Neural cell (in vitro differentiated cells): Measurements from ENCODE around the gene CCDC47. TPM values are rescaled to one million over a fixed set of nuclear protein-coding genes. Genes with fewer than 3 reads are reported as not detected.

Experiments used
- H2AFZ ChIP-seq: fragments of 200-600, 300-800 bp; sonication (generic), shearing (Covaris generic); 2 replicates; pipeline ENCODE4 v1.6.0; 2014; ENCODE audit warnings: low read depth, mild to moderate bottlenecking, antibody characterized with exemption, low read length, moderate library complexity
- H3F3A ChIP-seq: fragments of 200-600 bp; shearing (Covaris generic); 2 replicates; pipeline ENCODE4 v1.6.1; 2016; ENCODE audit warnings: mild to moderate bottlenecking, moderate library complexity, mixed read lengths, antibody characterized with exemption, low read length; ENCODE audit not compliant: insufficient read depth, poor library complexity, severe bottlenecking
- H3K27ac ChIP-seq: fragments of 200-600, 300-800 bp; sonication (generic), shearing (Covaris generic); 2 replicates; pipeline ENCODE4 v1.5.1; 2014; ENCODE audit warnings: mild to moderate bottlenecking, low read length, moderate library complexity
- H3K27me3 ChIP-seq: fragments of 300-800, 200-600 bp; sonication (generic), shearing (Covaris generic); 2 replicates; pipeline ENCODE4 v1.6.0; 2014; ENCODE audit warnings: mild to moderate bottlenecking, low read depth, low read length, moderate library complexity; ENCODE audit not compliant: insufficient read depth
- H3K36me3 ChIP-seq: fragments of 300-800, 200-600 bp; sonication (generic), shearing (Covaris generic); 2 replicates; pipeline ENCODE4 v1.5.1; 2014; ENCODE audit warnings: mild to moderate bottlenecking, antibody characterized with exemption, low read length, moderate library complexity; ENCODE audit not compliant: insufficient read depth
- H3K4me2 ChIP-seq: fragments of 300-800, 200-600 bp; sonication (generic), shearing (Covaris generic); 2 replicates; pipeline ENCODE4 v1.6.0; 2014; ENCODE audit warnings: mild to moderate bottlenecking, low read length
- H3K4me3 ChIP-seq: fragments of 300-800, 200-600 bp; sonication (generic), shearing (Covaris generic); 2 replicates; pipeline ENCODE4 v1.5.1; 2014; ENCODE audit warnings: mild to moderate bottlenecking, low read length, moderate library complexity
- H3K79me2 ChIP-seq: fragments of 200-600 bp; shearing (Covaris generic); replicated peaks from 2 replicates; pipeline ENCODE4 v1.6.0; 2014; ENCODE audit warnings: mild to moderate bottlenecking, low read length, moderate library complexity; ENCODE audit not compliant: insufficient read depth
- H3K9ac ChIP-seq: fragments of 300-800, 200-600 bp; sonication (generic), shearing (Covaris generic); 2 replicates; pipeline ENCODE4 v1.6.1; 2016; ENCODE audit warnings: mild to moderate bottlenecking, low read length, mixed read lengths
- H3K9me2 ChIP-seq: fragments of 200-600 bp; shearing (Covaris generic); 2 replicates; pipeline ENCODE4 v1.6.1; 2016; ENCODE audit warnings: mild to moderate bottlenecking, low read length, mixed read lengths; ENCODE audit not compliant: insufficient read depth
- H3K9me3 ChIP-seq: fragments of 200-600, 300-800 bp; sonication (generic), shearing (Covaris generic); 2 replicates; pipeline ENCODE4 v1.6.1; 2016; ENCODE audit warnings: mild to moderate bottlenecking, mixed run types, low read length, moderate library complexity, mixed read lengths
- H4K20me1 ChIP-seq: fragments of 200-600 bp; shearing (Covaris generic); 2 replicates; pipeline ENCODE4 v1.6.1; 2016; ENCODE audit warnings: mild to moderate bottlenecking, mixed run types; ENCODE audit not compliant: insufficient read depth
- EP300 ChIP-seq: fragments of 450-650 bp; conservative IDR thresholded peaks from 2 replicates; pipeline ENCODE4 v1.6.1; 2014; ENCODE audit warnings: antibody characterized with exemption, mild to moderate bottlenecking, moderate library complexity; ENCODE audit not compliant: poor library complexity, severe bottlenecking
- EZH2 ChIP-seq: fragments of 200-600, 300-800 bp; shearing (Covaris generic), sonication (generic); IDR thresholded peaks from 2 replicates; pipeline ENCODE4 v1.6.1; 2014; ENCODE audit warnings: antibody characterized with exemption, low read length, borderline replicate concordance, mild to moderate bottlenecking; ENCODE audit not compliant: insufficient read depth, poor library complexity, severe bottlenecking
- MXI1 ChIP-seq: fragments of 450-650 bp; conservative IDR thresholded peaks from 2 replicates; pipeline ENCODE4 v1.6.1; 2014; ENCODE audit warnings: antibody characterized with exemption, mild to moderate bottlenecking; ENCODE audit not compliant: poor library complexity, severe bottlenecking
- POLR2AphosphoS5 ChIP-seq: IDR thresholded peaks from 2 replicates; pipeline ENCODE4 v1.6.1; 2012
- RAD21 ChIP-seq: fragments of 450-650 bp; conservative IDR thresholded peaks from 2 replicates; pipeline ENCODE4 v1.6.1; 2014; ENCODE audit warnings: antibody characterized with exemption, mild to moderate bottlenecking, moderate library complexity
- SMC3 ChIP-seq: fragments of 450-650 bp; conservative IDR thresholded peaks from 2 replicates; pipeline ENCODE4 v1.6.1; 2014; ENCODE audit warnings: antibody characterized with exemption, mild to moderate bottlenecking, moderate library complexity; ENCODE audit not compliant: poor library complexity
- TAF1 ChIP-seq: IDR thresholded peaks from 2 replicates; pipeline ENCODE4 v1.6.1; 2012; ENCODE audit warnings: low read depth
- polyA plus RNA-seq: library from polyadenylated mRNA; depleted of rRNA; stranded (reverse); fragments of >200 nt; gene quantifications from 2 replicates; pipeline ENCODE4 v1.2.3, GENCODE V29; 2014
- TF ChIP-seq, protein P1 (sequence below): IDR thresholded peaks from 2 replicates; pipeline ENCODE4 v1.6.1; 2012; ENCODE audit warnings: borderline replicate concordance
- TF ChIP-seq, protein P2 (sequence below): fragments of 450-650 bp; IDR thresholded peaks from 2 replicates; pipeline ENCODE4 v1.5.1; 2014; ENCODE audit warnings: antibody characterized with exemption, mild to moderate bottlenecking, moderate library complexity; ENCODE audit not compliant: poor library complexity, severe bottlenecking

CCDC47 gene
- polyA plus RNA-seq, 1 donor from 2014 or later: 49.3 TPM

DNA sequence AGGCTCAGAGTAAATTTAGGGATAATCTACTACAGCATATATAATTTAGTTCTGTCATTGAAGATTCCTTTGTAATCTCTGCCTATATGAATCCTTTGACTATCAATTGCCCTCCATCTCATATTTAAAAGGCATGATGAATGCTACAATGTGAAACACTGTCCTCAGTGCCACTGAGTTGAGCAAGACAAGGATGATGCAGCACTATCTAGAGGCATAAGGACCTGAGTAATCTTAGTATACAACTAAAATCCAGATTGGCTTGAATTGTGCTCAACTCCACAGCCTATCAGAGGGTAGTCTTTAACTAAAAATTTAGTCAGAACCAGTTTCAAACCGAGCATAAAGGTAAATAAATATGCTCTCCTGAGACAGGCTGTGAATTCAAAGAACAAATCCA, 20.2 kb downstream of the CCDC47 start:
- Histone ChIP-seq H3F3A (no peaks in the 10 kb centered on the region), H3K9ac (no peak overlapping the region), H3K4me3 (no peak overlapping the region), H3K27ac (no peak overlapping the region), H4K20me1 (no peaks in the 10 kb centered on the region), H3K36me3 (peaks cover 8% of the 10 kb centered on the region), H3K27me3 (no peaks in the 10 kb centered on the region), H2AFZ (no peak overlapping the region), H3K79me2 (no peaks in the 10 kb centered on the region), H3K9me3 (no peaks in the 10 kb centered on the region), H3K9me2 (no peaks in the 10 kb centered on the region), H3K4me2 (no peak overlapping the region)
- TF ChIP-seq, protein P1, sequence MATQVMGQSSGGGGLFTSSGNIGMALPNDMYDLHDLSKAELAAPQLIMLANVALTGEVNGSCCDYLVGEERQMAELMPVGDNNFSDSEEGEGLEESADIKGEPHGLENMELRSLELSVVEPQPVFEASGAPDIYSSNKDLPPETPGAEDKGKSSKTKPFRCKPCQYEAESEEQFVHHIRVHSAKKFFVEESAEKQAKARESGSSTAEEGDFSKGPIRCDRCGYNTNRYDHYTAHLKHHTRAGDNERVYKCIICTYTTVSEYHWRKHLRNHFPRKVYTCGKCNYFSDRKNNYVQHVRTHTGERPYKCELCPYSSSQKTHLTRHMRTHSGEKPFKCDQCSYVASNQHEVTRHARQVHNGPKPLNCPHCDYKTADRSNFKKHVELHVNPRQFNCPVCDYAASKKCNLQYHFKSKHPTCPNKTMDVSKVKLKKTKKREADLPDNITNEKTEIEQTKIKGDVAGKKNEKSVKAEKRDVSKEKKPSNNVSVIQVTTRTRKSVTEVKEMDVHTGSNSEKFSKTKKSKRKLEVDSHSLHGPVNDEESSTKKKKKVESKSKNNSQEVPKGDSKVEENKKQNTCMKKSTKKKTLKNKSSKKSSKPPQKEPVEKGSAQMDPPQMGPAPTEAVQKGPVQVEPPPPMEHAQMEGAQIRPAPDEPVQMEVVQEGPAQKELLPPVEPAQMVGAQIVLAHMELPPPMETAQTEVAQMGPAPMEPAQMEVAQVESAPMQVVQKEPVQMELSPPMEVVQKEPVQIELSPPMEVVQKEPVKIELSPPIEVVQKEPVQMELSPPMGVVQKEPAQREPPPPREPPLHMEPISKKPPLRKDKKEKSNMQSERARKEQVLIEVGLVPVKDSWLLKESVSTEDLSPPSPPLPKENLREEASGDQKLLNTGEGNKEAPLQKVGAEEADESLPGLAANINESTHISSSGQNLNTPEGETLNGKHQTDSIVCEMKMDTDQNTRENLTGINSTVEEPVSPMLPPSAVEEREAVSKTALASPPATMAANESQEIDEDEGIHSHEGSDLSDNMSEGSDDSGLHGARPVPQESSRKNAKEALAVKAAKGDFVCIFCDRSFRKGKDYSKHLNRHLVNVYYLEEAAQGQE: no peak
- TF ChIP-seq MXI1 (no peak), EZH2 (no peak), POLR2AphosphoS5 (no peak), TAF1 (no peak), EP300 (no peak), RAD21 (no peak), SMC3 (no peak)
- TF ChIP-seq, protein P2, sequence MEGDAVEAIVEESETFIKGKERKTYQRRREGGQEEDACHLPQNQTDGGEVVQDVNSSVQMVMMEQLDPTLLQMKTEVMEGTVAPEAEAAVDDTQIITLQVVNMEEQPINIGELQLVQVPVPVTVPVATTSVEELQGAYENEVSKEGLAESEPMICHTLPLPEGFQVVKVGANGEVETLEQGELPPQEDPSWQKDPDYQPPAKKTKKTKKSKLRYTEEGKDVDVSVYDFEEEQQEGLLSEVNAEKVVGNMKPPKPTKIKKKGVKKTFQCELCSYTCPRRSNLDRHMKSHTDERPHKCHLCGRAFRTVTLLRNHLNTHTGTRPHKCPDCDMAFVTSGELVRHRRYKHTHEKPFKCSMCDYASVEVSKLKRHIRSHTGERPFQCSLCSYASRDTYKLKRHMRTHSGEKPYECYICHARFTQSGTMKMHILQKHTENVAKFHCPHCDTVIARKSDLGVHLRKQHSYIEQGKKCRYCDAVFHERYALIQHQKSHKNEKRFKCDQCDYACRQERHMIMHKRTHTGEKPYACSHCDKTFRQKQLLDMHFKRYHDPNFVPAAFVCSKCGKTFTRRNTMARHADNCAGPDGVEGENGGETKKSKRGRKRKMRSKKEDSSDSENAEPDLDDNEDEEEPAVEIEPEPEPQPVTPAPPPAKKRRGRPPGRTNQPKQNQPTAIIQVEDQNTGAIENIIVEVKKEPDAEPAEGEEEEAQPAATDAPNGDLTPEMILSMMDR: no peak

DNA sequence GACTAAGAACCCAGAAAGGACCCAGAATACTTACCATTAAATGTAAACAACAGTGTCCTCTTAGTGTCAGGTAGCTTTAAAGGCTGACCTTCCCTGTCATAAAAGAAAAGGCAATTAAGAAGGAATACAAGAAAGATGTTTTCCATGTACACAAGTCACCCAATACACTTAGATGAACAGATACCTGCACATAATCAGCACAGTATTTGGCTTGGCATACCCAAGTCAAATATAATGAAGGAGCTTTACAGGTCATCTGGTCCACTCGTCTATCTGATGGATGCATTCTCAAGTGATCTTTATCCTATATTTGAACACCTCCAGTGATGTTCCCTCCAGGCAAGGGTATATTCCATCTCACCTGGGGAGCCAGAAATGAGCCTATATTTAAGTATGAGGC, 20.7 kb downstream of the CCDC47 start:
- Histone ChIP-seq H2AFZ (no peak overlapping the region), H3K27ac (no peak overlapping the region), H3K9ac (no peak overlapping the region), H3K27me3 (no peaks in the 10 kb centered on the region), H3F3A (no peaks in the 10 kb centered on the region), H3K4me2 (no peak overlapping the region), H4K20me1 (no peaks in the 10 kb centered on the region), H3K4me3 (no peak overlapping the region), H3K79me2 (no peaks in the 10 kb centered on the region), H3K9me3 (no peaks in the 10 kb centered on the region), H3K36me3 (peaks cover 8% of the 10 kb centered on the region), H3K9me2 (no peaks in the 10 kb centered on the region)
- TF ChIP-seq TAF1: no peak
- TF ChIP-seq EZH2: no peak
- TF ChIP-seq, protein P1: no peak
- no peak for TF ChIP-seq MXI1
